ENCODE results near the gene CASP9. TPM values are rescaled to one million over a fixed set of nuclear protein-coding genes. Genes with fewer than 3 reads are reported as not detected.

CASP9 gene
- total and polyA plus RNA-seq, 7 donors = 5.3 to 10.5 (median 8.0) TPM

- peaks cover 11 to 97% of the 10 kb centered on the region in 2 donors for H3K36me3 ChIP-seq (ENCODE audit: insufficient read depth in 1 of 2, low read depth in 1 of 2)
- H3K9me3 ChIP-seq = no peaks in the 10 kb centered on the region
- H3K4me3 ChIP-seq = no peak overlapping the region
- intact Hi-C loops (cut with DNase I) = no loop called here
- ATAC-seq = no peak
- H3K27ac ChIP-seq = no peak overlapping the region
- H3K4me1 ChIP-seq = no peaks in the 10 kb centered on the region
- no peaks in the 10 kb centered on the region for H3K27me3 ChIP-seq (ENCODE audit: insufficient read depth in 3 of 3, low read length in 2 of 3)
- TF ChIP-seq, protein P1, sequence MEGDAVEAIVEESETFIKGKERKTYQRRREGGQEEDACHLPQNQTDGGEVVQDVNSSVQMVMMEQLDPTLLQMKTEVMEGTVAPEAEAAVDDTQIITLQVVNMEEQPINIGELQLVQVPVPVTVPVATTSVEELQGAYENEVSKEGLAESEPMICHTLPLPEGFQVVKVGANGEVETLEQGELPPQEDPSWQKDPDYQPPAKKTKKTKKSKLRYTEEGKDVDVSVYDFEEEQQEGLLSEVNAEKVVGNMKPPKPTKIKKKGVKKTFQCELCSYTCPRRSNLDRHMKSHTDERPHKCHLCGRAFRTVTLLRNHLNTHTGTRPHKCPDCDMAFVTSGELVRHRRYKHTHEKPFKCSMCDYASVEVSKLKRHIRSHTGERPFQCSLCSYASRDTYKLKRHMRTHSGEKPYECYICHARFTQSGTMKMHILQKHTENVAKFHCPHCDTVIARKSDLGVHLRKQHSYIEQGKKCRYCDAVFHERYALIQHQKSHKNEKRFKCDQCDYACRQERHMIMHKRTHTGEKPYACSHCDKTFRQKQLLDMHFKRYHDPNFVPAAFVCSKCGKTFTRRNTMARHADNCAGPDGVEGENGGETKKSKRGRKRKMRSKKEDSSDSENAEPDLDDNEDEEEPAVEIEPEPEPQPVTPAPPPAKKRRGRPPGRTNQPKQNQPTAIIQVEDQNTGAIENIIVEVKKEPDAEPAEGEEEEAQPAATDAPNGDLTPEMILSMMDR (IDR thresholded peaks at IDR 0.05) = no peak
- WGBS, 3 donors = 88 to 98% (median 97%) methylated on average over 5 of the region's 5 CpGs
- no peak for DNase-seq
Measured at GRCh38 chr1:15543251-15543588, 19.2 kb upstream of the CASP9 start.

- TF ChIP-seq, protein P1 (IDR thresholded peaks at IDR 0.05) = no peak
- intact Hi-C loops (cut with DNase I) = no loop called here
- H3K27ac ChIP-seq = no peak overlapping the region
- DNase-seq (no peak), ATAC-seq (no peak)
- peaks cover 10 to 97% of the 10 kb centered on the region in 2 donors for H3K36me3 ChIP-seq (ENCODE audit: insufficient read depth in 1 of 2, low read depth in 1 of 2)
- H3K4me3 ChIP-seq = no peak overlapping the region
- H3K9me3 ChIP-seq = no peaks in the 10 kb centered on the region
- no peaks in the 10 kb centered on the region for H3K27me3 ChIP-seq (ENCODE audit: insufficient read depth in 3 of 3, low read length in 2 of 3)
- H3K4me1 ChIP-seq = no peaks in the 10 kb centered on the region
- 78 to 93% (median 80%) methylated on average over 7 of the region's 7 CpGs for WGBS, 3 donors
Measured at GRCh38 chr1:15542388-15543250, 18.6 kb upstream of the CASP9 start.

DNA sequence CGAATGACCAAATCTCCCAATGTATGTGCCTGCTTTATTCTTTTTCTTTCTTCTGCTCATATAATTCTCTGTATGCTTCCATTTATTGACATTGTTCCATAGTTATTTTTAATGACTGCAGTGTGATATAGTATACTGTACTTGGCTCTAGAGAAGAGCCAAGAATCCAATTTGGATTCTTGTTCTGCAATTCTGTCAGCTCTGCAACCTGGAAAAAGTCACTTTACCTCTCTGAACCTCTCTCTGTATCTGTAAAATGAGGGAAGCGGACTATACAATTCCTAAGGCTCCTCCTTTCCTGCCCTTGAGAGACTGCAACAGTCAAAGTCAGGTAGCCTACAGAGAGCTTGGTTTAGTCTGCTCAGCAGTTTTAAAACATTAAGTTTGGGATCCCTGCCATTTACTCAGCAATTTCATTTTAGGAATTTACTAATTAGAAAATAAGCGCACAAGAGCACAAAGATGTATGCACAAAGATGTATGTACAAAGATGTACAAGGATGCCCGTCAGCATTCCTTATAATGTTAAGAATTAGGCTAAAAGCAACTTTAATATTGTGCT lies 17.3 kb upstream of the CASP9 start:
- DNase-seq (no peak), ATAC-seq (no peak)
- intact Hi-C loops (cut with DNase I) = no loop called here
- Histone ChIP-seq H3K4me1 (no peaks in the 10 kb centered on the region), H3K27ac (no peak overlapping the region), H3K9me3 (no peaks in the 10 kb centered on the region), H3K36me3 (ENCODE audit: insufficient read depth in 1 of 2, low read depth in 1 of 2) (peaks cover 10 to 97% of the 10 kb centered on the region in 2 donors), H3K27me3 (ENCODE audit: insufficient read depth in 3 of 3, low read length in 2 of 3) (no peaks in the 10 kb centered on the region), H3K4me3 (no peak overlapping the region)
- 72 to 95% (median 83%) methylated on average over 4 of the region's 4 CpGs for WGBS, 3 donors
- TF ChIP-seq, protein P1 (IDR thresholded peaks at IDR 0.05) = no peak

- DNase-seq (no peak), ATAC-seq (no peak)
- H3K9me3 ChIP-seq = no peaks in the 10 kb centered on the region
- H3K4me1 ChIP-seq = no peaks in the 10 kb centered on the region
- H3K4me3 ChIP-seq = no peak overlapping the region
- WGBS, 3 donors = 86 to 93% (median 88%) methylated on average over 8 of the region's 8 CpGs
- peaks cover 10 to 97% of the 10 kb centered on the region in 2 donors for H3K36me3 ChIP-seq (ENCODE audit: insufficient read depth in 1 of 2, low read depth in 1 of 2)
- intact Hi-C loops (cut with DNase I) = no loop called here
- H3K27me3 ChIP-seq (ENCODE audit: insufficient read depth in 3 of 3, low read length in 2 of 3) = no peaks in the 10 kb centered on the region
- TF ChIP-seq, protein P1 (IDR thresholded peaks at IDR 0.05) = no peak
- no peak overlapping the region for H3K27ac ChIP-seq
Measured at GRCh38 chr1:15540186-15540585, 16.2 kb upstream of the CASP9 start.
